Measurements from ENCODE around the gene DCST2. TPM values are rescaled to one million over a fixed set of nuclear protein-coding genes. Genes with fewer than 3 reads are reported as not detected.
"Not testable (repeated sequence)": the region's sequence is repeated elsewhere in the genome, so short reads cannot be mapped to it uniquely, and the experiment has no call there.

Gene DCST2
- polyA plus RNA-seq, 2 of the 4 experiments (the other 2 are of a cell fraction) = 0.23 to 1.0 TPM

DNA sequence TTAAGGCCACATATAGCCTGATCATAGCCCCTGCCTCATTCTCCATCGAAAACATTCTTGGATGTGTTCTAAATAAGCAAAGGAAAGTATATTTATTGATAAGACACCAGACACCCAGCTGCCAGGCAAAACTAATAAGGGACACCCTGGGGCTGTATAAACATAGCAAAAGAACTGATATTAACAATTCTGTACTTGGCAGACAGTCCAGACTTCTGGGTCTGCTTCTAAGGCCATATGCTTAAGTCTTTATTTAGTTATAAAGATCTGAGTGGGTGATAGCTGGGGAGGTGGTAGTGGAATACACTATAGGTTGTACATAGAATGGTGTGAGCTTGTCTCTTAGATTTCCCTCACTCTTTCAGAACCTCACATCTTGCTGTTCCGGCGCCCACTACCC is 55.2 kb downstream of the DCST2 start:
- no peak overlapping the region for H3K27ac ChIP-seq
- TF ChIP-seq POLR2A (IDR thresholded peaks at IDR 0.05; ENCODE audit: low read length) = no peak
- TF ChIP-seq NPAS2 (CRISPR knock-in tag; IDR thresholded peaks at IDR 0.05; ENCODE audit: borderline replicate concordance) = no peak
- TF ChIP-seq JUN (IDR thresholded peaks at IDR 0.05) = no peak
- TF ChIP-seq CHD4 (IDR thresholded peaks at IDR 0.05; ENCODE audit: borderline replicate concordance) = no peak
- no peak for TF ChIP-seq ZC3H11A (IDR thresholded peaks at IDR 0.05)
- TF ChIP-seq, protein P1, sequence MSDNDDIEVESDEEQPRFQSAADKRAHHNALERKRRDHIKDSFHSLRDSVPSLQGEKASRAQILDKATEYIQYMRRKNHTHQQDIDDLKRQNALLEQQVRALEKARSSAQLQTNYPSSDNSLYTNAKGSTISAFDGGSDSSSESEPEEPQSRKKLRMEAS (IDR thresholded peaks at IDR 0.05) = no peak
- no peak for TF ChIP-seq NFE2L2 (conservative IDR thresholded peaks at IDR 0.05; ENCODE audit: low read length)

DNA sequence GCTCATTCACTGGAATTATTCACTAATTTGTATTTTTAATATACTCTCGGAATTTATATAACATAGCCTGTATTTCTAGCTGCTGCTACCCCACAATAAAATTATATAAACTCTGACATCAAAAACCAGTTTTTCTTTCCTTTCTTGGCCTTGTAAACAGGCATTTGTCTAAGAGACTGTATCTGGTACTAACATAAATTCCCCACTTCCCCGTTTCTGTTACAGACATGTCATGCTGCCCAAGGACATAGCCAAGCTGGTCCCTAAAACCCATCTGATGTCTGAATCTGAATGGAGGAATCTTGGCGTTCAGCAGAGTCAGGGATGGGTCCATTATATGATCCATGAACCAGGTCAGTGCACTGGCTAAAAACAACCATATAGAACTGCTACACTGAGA is 55.8 kb downstream of the DCST2 start:
- peaks cover 28% of the 10 kb centered on the region for H3K4me1 ChIP-seq
- CTCF ChIA-PET = interaction anchor here (1.3 kb wide), 1 partner anchor 114 kb away, joined by 4 read pairs; no protein-coding TSS in a partner anchor
- FAIRE-seq; DNase-seq (ENCODE audit: low read depth in 1 of 2, low spot score in 1 of 2); ATAC-seq; H3K4me3 ChIP-seq; H3K9me3 ChIP-seq: not testable (repeated sequence)
- 0 out of 3 replicates have a peak overlapping the region, but pooled peaks have one; percentile 72 for H3K4me2 ChIP-seq
- peak overlapping the region in 1 of 2 experiments; percentile 98; a peak in 2 of 6 replicates for H3K27ac ChIP-seq
- POLR2A ChIA-PET = interaction anchor here (0.6 kb wide), 1 partner anchor 35 kb away, joined by 12 read pairs; no protein-coding TSS in a partner anchor
- 69% methylated on average over 3 of the region's 3 CpGs for WGBS (ENCODE audit: missing lambda C conversion rate)

More for the DNA sequence above, 55.2 kb downstream of the DCST2 start:
- Histone ChIP-seq H3K4me2 (no peak overlapping the region), H3K9me3 (no peaks in the 10 kb centered on the region), H3K4me1 (peaks cover 25% of the 10 kb centered on the region), H3K4me3 (no peak overlapping the region)
- ChIA-PET CTCF (interaction anchor here (1.3 kb wide), 1 partner anchor 113 kb away, joined by 4 read pairs; no protein-coding TSS in a partner anchor), POLR2A (no interaction called here)
- DNase-seq (ENCODE audit: low read depth in 1 of 2, low spot score in 1 of 2) (no peak), ATAC-seq (no peak), FAIRE-seq (no peak)
- WGBS (ENCODE audit: missing lambda C conversion rate) = 95% methylated on average over 3 of the region's 3 CpGs

DNA sequence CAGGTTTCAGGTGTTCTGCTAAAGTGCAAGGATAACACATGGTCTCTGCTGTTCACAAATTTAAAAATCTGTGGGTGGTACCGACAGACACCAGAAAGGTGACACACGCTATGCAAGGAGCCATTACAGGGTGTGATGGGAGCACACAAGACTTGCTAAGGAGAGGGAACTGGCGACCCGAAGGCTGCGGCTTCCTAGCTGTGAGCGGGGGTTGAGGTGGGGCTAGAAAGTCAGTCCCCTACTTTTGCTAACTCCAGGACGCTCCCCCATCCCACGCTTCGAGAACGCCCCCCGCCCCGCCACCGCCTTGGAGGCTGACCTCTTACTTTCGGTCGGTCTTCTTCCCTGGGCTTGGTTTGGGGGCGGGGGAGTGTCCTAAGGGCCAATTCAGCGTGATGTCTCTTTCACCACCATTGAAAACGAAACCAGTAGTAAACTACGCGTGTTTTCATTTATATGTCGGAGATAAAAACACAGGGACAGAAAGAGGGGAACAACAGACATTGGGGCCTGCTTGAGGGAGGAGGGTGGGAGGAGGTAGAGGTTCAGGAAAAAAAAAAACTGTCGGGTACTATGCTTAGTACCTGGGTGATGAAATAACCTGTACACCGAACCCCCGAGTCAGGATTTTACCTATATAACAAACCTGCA is 58.0 kb downstream of the DCST2 start:
- no peak for ATAC-seq
- peak in 1 of 2 experiments; percentile 47 for DNase-seq (ENCODE audit: low read depth in 1 of 2, low spot score in 1 of 2)
- Histone ChIP-seq H3K4me2 (peak overlapping the region; percentile 72), H3K4me3 (peak overlapping the region; percentile 52), H3K9me3 (no peaks in the 10 kb centered on the region), H3K27ac (peak overlapping the region; percentile 79 to 98), H3K4me1 (peaks cover 37% of the 10 kb centered on the region)
- TF ChIP-seq, protein P2, sequence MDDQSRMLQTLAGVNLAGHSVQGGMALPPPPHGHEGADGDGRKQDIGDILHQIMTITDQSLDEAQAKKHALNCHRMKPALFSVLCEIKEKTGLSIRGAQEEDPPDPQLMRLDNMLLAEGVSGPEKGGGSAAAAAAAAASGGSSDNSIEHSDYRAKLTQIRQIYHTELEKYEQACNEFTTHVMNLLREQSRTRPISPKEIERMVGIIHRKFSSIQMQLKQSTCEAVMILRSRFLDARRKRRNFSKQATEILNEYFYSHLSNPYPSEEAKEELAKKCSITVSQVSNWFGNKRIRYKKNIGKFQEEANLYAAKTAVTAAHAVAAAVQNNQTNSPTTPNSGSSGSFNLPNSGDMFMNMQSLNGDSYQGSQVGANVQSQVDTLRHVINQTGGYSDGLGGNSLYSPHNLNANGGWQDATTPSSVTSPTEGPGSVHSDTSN (IDR thresholded peaks at IDR 0.05) = no peak
- 0 out of 3 replicates have a peak, but pooled peaks have one; percentile 14 for TF ChIP-seq SMC3 (IDR thresholded peaks at IDR 0.05)
- no peak for TF ChIP-seq RAD21 (conservative IDR thresholded peaks at IDR 0.05 in 1 of 2, IDR thresholded peaks at IDR 0.05 in 1 of 2)
- TF ChIP-seq JUN (IDR thresholded peaks at IDR 0.05) = peak in 1 of 2 experiments; percentile 14; a peak in 1 of 5 replicates
- TF ChIP-seq HOXA7 (CRISPR knock-in tag; IDR thresholded peaks at IDR 0.05) = no peak
- TF ChIP-seq POLR2A (IDR thresholded peaks at IDR 0.05; ENCODE audit: low read length) = peak; percentile 29
- no peak for TF ChIP-seq ZSCAN20 (CRISPR knock-in tag; IDR thresholded peaks at IDR 0.05)
- TF ChIP-seq FOSL2 (IDR thresholded peaks at IDR 0.05) = no peak
- no peak for TF ChIP-seq FOSL2 (CRISPR knock-in tag; IDR thresholded peaks at IDR 0.05)
- TF ChIP-seq RCOR1 (IDR thresholded peaks at IDR 0.05; ENCODE audit: low read depth, low read length) = no peak
- no peak for FAIRE-seq
- POLR2A ChIA-PET = interaction anchor here (1.1 to 6.3 kb wide), 3 partner anchors 8 to 160 kb away, joined by 3 to 91 read pairs (median 41); partner anchors contain the start of genes FLAD1, LENEP and SLC50A1
- CTCF ChIA-PET = interaction anchor here (1.0 kb wide), 1 partner anchor 109 kb away, joined by 3 read pairs; no protein-coding TSS in a partner anchor
- WGBS (ENCODE audit: missing lambda C conversion rate) = under 1% methylated on average over 21 of the region's 24 CpGs

DNA sequence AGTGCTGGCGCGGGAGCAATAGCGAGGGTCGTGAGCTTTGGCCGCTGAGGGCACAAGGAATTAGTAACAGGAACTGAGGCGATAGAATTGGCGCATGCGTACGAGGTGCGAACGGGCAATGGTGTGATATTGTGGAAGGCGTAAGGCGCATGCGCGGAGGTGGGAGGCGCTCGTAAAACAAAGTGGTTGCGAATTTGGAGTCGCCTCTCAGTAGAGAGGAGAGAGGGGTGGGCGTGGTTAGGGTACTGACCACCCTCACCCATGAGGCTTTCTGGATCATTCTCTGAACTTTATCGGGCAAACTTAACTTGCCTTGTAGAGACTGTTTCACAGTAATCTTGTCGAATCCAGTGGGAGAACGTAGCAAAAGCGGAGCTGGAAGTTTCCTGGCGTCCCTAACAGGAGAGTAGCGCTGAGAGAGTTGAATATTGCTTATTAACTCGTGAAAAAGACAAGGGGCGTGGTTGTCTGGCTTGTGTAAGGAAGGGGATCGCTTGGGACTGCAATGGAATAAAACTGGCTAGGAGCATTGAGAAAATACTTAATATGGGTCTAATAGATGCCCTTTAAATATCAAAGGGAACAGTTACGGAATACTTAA is 58.7 kb downstream of the DCST2 start:
- FAIRE-seq (peak; percentile 13), ATAC-seq (peak; percentile 11 to 39; a peak in 5 of 6 replicates), DNase-seq (ENCODE audit: low read depth in 1 of 2, low spot score in 1 of 2) (peak; percentile 94 to 98)
- 2% methylated on average over 30 of the region's 30 CpGs for WGBS (ENCODE audit: missing lambda C conversion rate)
- Histone ChIP-seq H3K4me2 (peak overlapping the region; percentile 72), H3K9me3 (no peaks in the 10 kb centered on the region), H3K4me3 (peak overlapping the region; percentile 52), H3K27ac (peak overlapping the region; percentile 79 to 98), H3K4me1 (peaks cover 37% of the 10 kb centered on the region)
- ChIA-PET CTCF (interaction anchor here (1.0 kb wide), 1 partner anchor 110 kb away, joined by 3 read pairs; no protein-coding TSS in a partner anchor), POLR2A (interaction anchor here (1.1 to 6.3 kb wide), 9 partner anchors 9 to 160 kb away, joined by 3 to 91 read pairs (median 23); partner anchors contain the start of genes FLAD1, LENEP, PBXIP1 and PYGO2)
- TF ChIP-seq, protein P1 (IDR thresholded peaks at IDR 0.05) = peak; percentile 83
- TF ChIP-seq, protein P3, sequence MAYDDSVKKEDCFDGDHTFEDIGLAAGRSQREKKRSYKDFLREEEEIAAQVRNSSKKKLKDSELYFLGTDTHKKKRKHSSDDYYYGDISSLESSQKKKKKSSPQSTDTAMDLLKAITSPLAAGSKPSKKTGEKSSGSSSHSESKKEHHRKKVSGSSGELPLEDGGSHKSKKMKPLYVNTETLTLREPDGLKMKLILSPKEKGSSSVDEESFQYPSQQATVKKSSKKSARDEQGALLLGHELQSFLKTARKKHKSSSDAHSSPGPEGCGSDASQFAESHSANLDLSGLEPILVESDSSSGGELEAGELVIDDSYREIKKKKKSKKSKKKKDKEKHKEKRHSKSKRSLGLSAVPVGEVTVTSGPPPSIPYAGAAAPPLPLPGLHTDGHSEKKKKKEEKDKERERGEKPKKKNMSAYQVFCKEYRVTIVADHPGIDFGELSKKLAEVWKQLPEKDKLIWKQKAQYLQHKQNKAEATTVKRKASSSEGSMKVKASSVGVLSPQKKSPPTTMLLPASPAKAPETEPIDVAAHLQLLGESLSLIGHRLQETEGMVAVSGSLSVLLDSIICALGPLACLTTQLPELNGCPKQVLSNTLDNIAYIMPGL (CRISPR knock-in tag; IDR thresholded peaks at IDR 0.05; ENCODE audit: borderline replicate concordance) = no peak
- TF ChIP-seq PHF8 (IDR thresholded peaks at IDR 0.05; ENCODE audit: borderline replicate concordance, low read depth) = 0 out of 2 replicates have a peak, but pooled peaks have one; percentile 21
- no peak; the same call in 1 of the 2 replicates for TF ChIP-seq KDM5A (IDR thresholded peaks at IDR 0.05)
- TF ChIP-seq KDM1A (IDR thresholded peaks at IDR 0.05; ENCODE audit: low read depth) = no peak
- TF ChIP-seq ZC3H11A (IDR thresholded peaks at IDR 0.05) = no peak; the same call in 1 of the 2 replicates
- TF ChIP-seq POLR2AphosphoS2 (conservative IDR thresholded peaks at IDR 0.05; ENCODE audit: low read length) = no peak
- TF ChIP-seq EP300 (IDR thresholded peaks at IDR 0.05) = no peak
- TF ChIP-seq CHD4 (IDR thresholded peaks at IDR 0.05; ENCODE audit: borderline replicate concordance) = no peak
- peak; percentile 25; the same call in 1 of the 2 replicates for TF ChIP-seq HOXB13 (CRISPR knock-in tag; IDR thresholded peaks at IDR 0.05; ENCODE audit: low read depth)
- peak; percentile 26 for TF ChIP-seq POLR2A (IDR thresholded peaks at IDR 0.05; ENCODE audit: low read length)
- no peak for TF ChIP-seq FOSL2 (IDR thresholded peaks at IDR 0.05)
- no peak for TF ChIP-seq FOSL2 (CRISPR knock-in tag; IDR thresholded peaks at IDR 0.05)
- TF ChIP-seq HOXA7 (CRISPR knock-in tag; IDR thresholded peaks at IDR 0.05) = no peak; the same call in 1 of the 2 replicates

All from A549 (cell line).